MCF 10A (cell line): ENCODE measurements around the gene CSRP1. TPM values are rescaled to one million over a fixed set of nuclear protein-coding genes. Genes with fewer than 3 reads are reported as not detected.

Experiments
- BruUV-seq: library from RNA; stranded (reverse); fragments of 400-500 nt; replicated peaks from 2 replicates; lab custom pipeline; 2021; lab: Mats Ljungman, UMichigan
- CTCF ChIA-PET: fragments of 300-600 bp; sonication (Branson Sonifier 250); formaldehyde crosslinking; extraction: SDS; loops from one replicate; lab custom pipeline; 2021; ENCODE audit warnings: antibody characterized with exemption, inconsistent platforms; lab: Yijun Ruan, JAX
- POLR2A ChIA-PET: fragments of 300-600, 350-650 bp; sonication (Branson Sonifier 250); formaldehyde crosslinking; extraction: SDS; loops from one replicate; lab custom pipeline; 2020; ENCODE audit warnings: antibody characterized with exemption, inconsistent platforms; lab: Yijun Ruan, JAX
- DNase-seq: peaks from one replicate; pipeline ENCODE4 v3.0.0-alpha.2; 2018; ENCODE audit not compliant: unreplicated experiment
- H3K27ac Mint-ChIP-seq: one replicate; pipeline ENCODE4 v1.8.0; 2022; ENCODE audit warnings: mild to moderate bottlenecking, low read depth, mixed read lengths; ENCODE audit not compliant: unreplicated experiment
- H3K27me3 Mint-ChIP-seq: one replicate; pipeline ENCODE4 v1.8.0; 2022; ENCODE audit warnings: mixed read lengths; ENCODE audit not compliant: insufficient read depth, unreplicated experiment
- H3K36me3 Mint-ChIP-seq: one replicate; pipeline ENCODE4 v1.8.0; 2022; ENCODE audit warnings: mild to moderate bottlenecking, moderate library complexity, mixed read lengths; ENCODE audit not compliant: insufficient read depth, unreplicated experiment
- H3K4me1 Mint-ChIP-seq: one replicate; pipeline ENCODE4 v1.8.0; 2022; ENCODE audit warnings: mixed read lengths; ENCODE audit not compliant: insufficient read depth, unreplicated experiment
- H3K4me3 Mint-ChIP-seq: one replicate; pipeline ENCODE4 v1.8.0; 2022; ENCODE audit warnings: mild to moderate bottlenecking, moderate library complexity, mixed read lengths; ENCODE audit not compliant: unreplicated experiment
- H3K9me3 Mint-ChIP-seq: one replicate; pipeline ENCODE4 v1.8.0; 2022; ENCODE audit warnings: mixed read lengths; ENCODE audit not compliant: unreplicated experiment
- intact Hi-C: fragments of 100-400 bp; cut with micrococcal nuclease; formaldehyde crosslinking; loops from 2 replicates; pipeline ENCODE4 v1.14.1; 2022
- total RNA-seq: library from RNA; stranded (reverse); gene quantifications from 2 replicates; pipeline ENCODE4 v1.2.3, GENCODE V29; 2022
- TF ChIP-seq, protein P1 (sequence below): fragments of 200-600 bp; IDR thresholded peaks from one replicate; pipeline ENCODE4 v1.8.0; 2022; ENCODE audit warnings: antibody characterized with exemption, mild to moderate bottlenecking; ENCODE audit not compliant: unreplicated experiment

CSRP1 gene
- total RNA-seq, 1 experiment from 2014 or later: 358 TPM

DNA sequence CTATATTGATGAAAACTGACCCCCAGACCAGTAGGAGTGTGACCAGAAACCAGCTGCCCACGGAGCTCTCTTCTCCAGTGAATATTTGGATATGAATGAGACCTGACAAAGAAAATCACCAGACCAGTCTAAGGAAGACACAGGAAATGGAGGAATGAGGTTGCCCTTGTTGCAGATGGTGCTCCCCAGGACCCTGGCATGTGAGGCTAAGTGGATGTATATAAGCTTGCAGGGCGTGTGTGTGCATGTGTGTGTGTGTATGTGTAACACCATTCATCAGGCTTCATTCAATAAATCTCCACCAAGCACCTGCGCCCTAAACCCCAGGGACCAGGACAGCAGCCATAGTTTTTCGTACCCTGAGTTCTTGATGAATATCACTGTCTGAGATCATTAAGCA lies 52.3 kb downstream of the CSRP1 start:
- Mint-ChIP-seq H3K9me3 (no peaks in the 10 kb centered on the region), H3K27me3 (no peaks in the 10 kb centered on the region), H3K36me3 (peaks cover 6% of the 10 kb centered on the region), H3K4me1 (peaks cover 31% of the 10 kb centered on the region), H3K4me3 (no peak overlapping the region), H3K27ac (no peak overlapping the region)
- no TSS peak for BruUV-seq
- DNase-seq: no peak
- intact Hi-C loops: no loop called here
- TF ChIP-seq, protein P1, sequence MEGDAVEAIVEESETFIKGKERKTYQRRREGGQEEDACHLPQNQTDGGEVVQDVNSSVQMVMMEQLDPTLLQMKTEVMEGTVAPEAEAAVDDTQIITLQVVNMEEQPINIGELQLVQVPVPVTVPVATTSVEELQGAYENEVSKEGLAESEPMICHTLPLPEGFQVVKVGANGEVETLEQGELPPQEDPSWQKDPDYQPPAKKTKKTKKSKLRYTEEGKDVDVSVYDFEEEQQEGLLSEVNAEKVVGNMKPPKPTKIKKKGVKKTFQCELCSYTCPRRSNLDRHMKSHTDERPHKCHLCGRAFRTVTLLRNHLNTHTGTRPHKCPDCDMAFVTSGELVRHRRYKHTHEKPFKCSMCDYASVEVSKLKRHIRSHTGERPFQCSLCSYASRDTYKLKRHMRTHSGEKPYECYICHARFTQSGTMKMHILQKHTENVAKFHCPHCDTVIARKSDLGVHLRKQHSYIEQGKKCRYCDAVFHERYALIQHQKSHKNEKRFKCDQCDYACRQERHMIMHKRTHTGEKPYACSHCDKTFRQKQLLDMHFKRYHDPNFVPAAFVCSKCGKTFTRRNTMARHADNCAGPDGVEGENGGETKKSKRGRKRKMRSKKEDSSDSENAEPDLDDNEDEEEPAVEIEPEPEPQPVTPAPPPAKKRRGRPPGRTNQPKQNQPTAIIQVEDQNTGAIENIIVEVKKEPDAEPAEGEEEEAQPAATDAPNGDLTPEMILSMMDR: no peak
- ChIA-PET POLR2A (interaction anchor here (0.6 to 43.8 kb wide), 3 partner anchors 2 to 210 kb away, joined by 3 to 1388 read pairs (median 1388); partner anchors contain the start of gene PHLDA3), CTCF (interaction anchor here (0.7 to 70.3 kb wide), 10 partner anchors 6 to 259 kb away, joined by 3 to 3816 read pairs (median 6); partner anchors contain the start of gene CSRP1)

DNA sequence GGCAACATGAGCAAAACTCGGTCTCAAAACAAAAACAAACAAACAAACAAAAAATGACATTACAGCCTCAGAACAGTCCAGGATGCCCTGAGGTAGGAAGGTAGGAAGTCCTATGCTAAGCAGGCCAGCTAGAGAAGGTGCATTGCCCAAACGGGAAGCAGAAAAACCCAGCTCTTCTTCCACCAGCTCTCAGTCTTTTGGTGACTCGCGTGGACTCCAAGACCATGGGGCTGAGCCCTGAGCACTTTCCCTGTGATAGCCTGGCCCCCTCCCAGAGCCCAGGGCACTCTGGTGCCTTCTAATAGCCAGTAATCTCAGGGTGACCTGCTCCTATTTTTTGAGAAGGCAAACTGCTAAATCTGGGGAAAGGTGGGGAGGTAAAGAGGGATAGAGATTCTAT lies 54.1 kb downstream of the CSRP1 start:
- BruUV-seq: no TSS peak
- intact Hi-C loops: no loop called here
- Mint-ChIP-seq H3K27ac (no peak overlapping the region), H3K4me3 (no peak overlapping the region), H3K27me3 (no peaks in the 10 kb centered on the region), H3K9me3 (no peaks in the 10 kb centered on the region), H3K36me3 (peaks cover 6% of the 10 kb centered on the region), H3K4me1 (peaks cover 29% of the 10 kb centered on the region)
- ChIA-PET POLR2A (interaction anchor here (0.7 to 43.8 kb wide), 4 partner anchors 10 to 60 kb away, joined by 3 to 1388 read pairs (median 6); partner anchors contain the start of gene PHLDA3), CTCF (interaction anchor here (0.8 to 70.3 kb wide), 6 partner anchors 8 to 51 kb away, joined by 4 to 3816 read pairs (median 6); partner anchors contain the start of genes CSRP1 and PHLDA3)
- TF ChIP-seq, protein P1: no peak
- DNase-seq: no peak

DNA sequence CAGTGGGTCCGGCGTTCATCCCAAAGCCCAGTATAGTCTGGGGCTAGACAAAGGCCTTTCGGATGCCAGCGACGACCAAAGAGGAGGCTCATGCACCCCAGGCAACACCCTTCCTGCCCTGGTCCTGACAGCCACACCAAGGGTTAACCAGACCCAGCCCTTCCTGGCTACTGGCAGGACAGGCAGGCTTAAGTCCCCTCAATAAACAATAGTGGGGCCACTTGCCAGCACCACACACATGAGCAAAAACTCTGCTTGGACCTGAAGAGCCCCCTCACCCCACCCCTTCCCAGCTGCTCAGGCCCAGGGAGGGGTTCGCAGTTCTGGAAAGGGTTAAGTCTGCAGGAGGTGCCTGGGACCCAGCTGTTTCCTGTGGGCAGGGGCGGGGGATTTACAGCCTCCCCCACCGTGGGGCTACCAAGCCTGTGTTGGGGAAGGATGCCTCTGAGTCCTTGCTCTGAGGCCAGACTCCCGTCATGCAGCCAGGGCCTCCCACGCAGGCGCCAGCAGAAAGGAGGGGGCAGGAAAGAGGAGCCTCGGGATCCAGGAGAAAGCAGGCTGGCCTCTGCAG lies 56.1 kb downstream of the CSRP1 start:
- Mint-ChIP-seq H3K36me3 (peaks cover 6% of the 10 kb centered on the region), H3K4me1 (peaks cover 13% of the 10 kb centered on the region), H3K27ac (peak overlapping the region; percentile 47), H3K9me3 (no peaks in the 10 kb centered on the region), H3K27me3 (no peaks in the 10 kb centered on the region), H3K4me3 (no peak overlapping the region)
- no peak for DNase-seq
- intact Hi-C loops: no loop called here
- ChIA-PET CTCF (interaction anchor here (0.6 to 70.3 kb wide), 9 partner anchors 10 to 432 kb away, joined by 3 to 3816 read pairs (median 4); partner anchors contain the start of genes CSRP1 and PHLDA3), POLR2A (interaction anchor here (1.0 to 43.8 kb wide), 4 partner anchors 10 to 24 kb away, joined by 3 to 1388 read pairs (median 6); partner anchors contain the start of gene PHLDA3)
- TF ChIP-seq, protein P1: no peak
- no TSS peak for BruUV-seq

DNA sequence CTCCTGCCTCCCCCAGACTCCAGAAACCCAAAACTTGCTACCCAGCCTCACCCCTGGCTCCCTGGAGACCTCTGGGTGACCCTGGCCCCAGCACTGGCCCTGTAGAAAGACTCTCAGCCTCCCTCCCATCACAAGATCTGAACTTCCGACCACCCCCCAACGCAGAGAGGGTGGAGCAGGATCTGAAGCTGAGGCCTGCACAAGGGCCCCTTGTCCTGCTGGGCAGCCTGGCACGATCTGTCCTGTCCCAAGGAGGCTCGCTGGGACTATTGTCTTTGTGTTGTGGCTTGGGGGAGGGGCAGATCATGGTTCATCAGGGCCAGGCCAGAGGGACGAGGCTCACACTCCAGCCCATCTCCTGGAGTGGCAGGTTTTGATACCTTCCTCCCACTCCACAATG lies 57.9 kb downstream of the CSRP1 start:
- ChIA-PET POLR2A (interaction anchor here (1.2 to 43.8 kb wide), 7 partner anchors 9 to 63 kb away, joined by 4 to 1388 read pairs (median 7); partner anchors contain the start of genes CSRP1 and PHLDA3), CTCF (interaction anchor here (0.6 to 70.3 kb wide), 14 partner anchors 9 to 532 kb away, joined by 3 to 3816 read pairs (median 11); partner anchors contain the start of genes CSRP1 and PHLDA3)
- Mint-ChIP-seq H3K36me3 (peaks cover 6% of the 10 kb centered on the region), H3K4me1 (peaks cover 8% of the 10 kb centered on the region), H3K9me3 (no peaks in the 10 kb centered on the region), H3K27me3 (no peaks in the 10 kb centered on the region), H3K27ac (no peak overlapping the region), H3K4me3 (no peak overlapping the region)
- TF ChIP-seq, protein P1: no peak
- no TSS peak for BruUV-seq
- intact Hi-C loops: loop anchor here (1.0 to 10.0 kb wide), 4 partner anchors 17 to 256 kb away; no protein-coding TSS in a partner anchor
- DNase-seq: no peak
